Measurements from ENCODE around the gene G6PC2. TPM values are rescaled to one million over a fixed set of nuclear protein-coding genes. Genes with fewer than 3 reads are reported as not detected.

The G6PC2 gene
- total and polyA plus RNA-seq, 2 donors (not counting 1 experiment from before 2014, with no cell fraction given), result not detected

- H3K9me3 ChIP-seq (ENCODE audit: control extremely low read depth in 1 of 3, control insufficient read depth in 2 of 3, insufficient read depth in 1 of 3, low read length in 2 of 3), result no peaks in the 10 kb centered on the region
- Mint-ChIP-seq H3K27ac (no peak overlapping the region), H3K4me1 (peaks cover 9% of the 10 kb centered on the region), H3K4me3 (no peak overlapping the region), H3K27me3 (peaks cover 17% of the 10 kb centered on the region), H3K9me3 (ENCODE audit: insufficient read depth) (no peaks in the 10 kb centered on the region)
- no peaks in the 10 kb centered on the region for H3K36me3 ChIP-seq (replicated peaks in 1 of 2; ENCODE audit: control extremely low read depth in 1 of 2, control insufficient read depth in 1 of 2, extremely low read depth in 1 of 2, insufficient read depth in 2 of 2, low read length in 1 of 2)
- peaks cover 8 to 12% of the 10 kb centered on the region in 2 donors for H3K4me1 ChIP-seq (ENCODE audit: control insufficient read depth in 2 of 2, insufficient read depth in 2 of 2, low read length in 2 of 2)
- TF ChIP-seq EZH2 (IDR thresholded peaks at IDR 0.05; ENCODE audit: borderline replicate concordance, insufficient read depth, low read depth, low read length, poor library complexity, severe bottlenecking), result no peak
- no peak for TF ChIP-seq CTCF (IDR thresholded peaks at IDR 0.05)
- no peak overlapping the region for H3K4me2 ChIP-seq (replicated peaks; ENCODE audit: low read depth, low read length, poor library complexity, severe bottlenecking)
- POLR2A ChIA-PET, result no interaction called here
- no peak overlapping the region for H3K9ac ChIP-seq (ENCODE audit: low read length)
- DNase-seq (no peak), ATAC-seq (ENCODE audit: low read depth) (no peak)
- H2AFZ ChIP-seq (ENCODE audit: insufficient read depth, low read depth, low read length, poor library complexity, severe bottlenecking), result no peak overlapping the region
- H3K4me3 ChIP-seq (ENCODE audit: control extremely low read depth in 1 of 5, extremely low read depth in 1 of 5, insufficient read depth in 1 of 5, low read depth in 2 of 5, low read length in 4 of 5), result no peak overlapping the region
- intact Hi-C loops (cut with micrococcal nuclease), result loop anchor here (5.0 kb wide), 1 partner anchor 435 kb away; the partner anchor contains the start of gene CERS6
- no peaks in the 10 kb centered on the region for H4K20me1 ChIP-seq (ENCODE audit: control insufficient read depth, insufficient read depth, low read length, poor library complexity, severe bottlenecking)
- H3K79me2 ChIP-seq (ENCODE audit: control insufficient read depth, insufficient read depth, low read length), result no peaks in the 10 kb centered on the region
- CTCF ChIA-PET, result no interaction called here
- H3K27me3 ChIP-seq (replicated peaks in 1 of 4; ENCODE audit: control extremely low read depth in 1 of 4, control insufficient read depth in 3 of 4, insufficient read depth in 4 of 4, low read length in 3 of 4), result peaks cover 0 to 7% (median 2%) of the 10 kb centered on the region in 4 experiments
- no peak overlapping the region for H3K27ac ChIP-seq (ENCODE audit: low read length in 2 of 2)
- no CpG with 5 or more reads among the region's 3 CpGs for WGBS (ENCODE audit: insufficient coverage)
Observed at GRCh38 chr2:168892327-168892726, 8.8 kb upstream of the G6PC2 start.

GRCh38 chr2:168894101-168894500 is 7.0 kb upstream of the G6PC2 start:
- H3K27ac Mint-ChIP-seq, result no peak overlapping the region
- Histone ChIP-seq H3K4me2 (replicated peaks; ENCODE audit: low read depth, low read length, poor library complexity, severe bottlenecking) (no peak overlapping the region), H3K9ac (ENCODE audit: low read length) (no peak overlapping the region), H3K27me3 (replicated peaks in 1 of 4; ENCODE audit: control extremely low read depth in 1 of 4, control insufficient read depth in 3 of 4, insufficient read depth in 4 of 4, low read length in 3 of 4) (peaks cover 0 to 7% (median 2%) of the 10 kb centered on the region in 4 experiments), H3K79me2 (ENCODE audit: control insufficient read depth, insufficient read depth, low read length) (no peaks in the 10 kb centered on the region), H3K27ac (ENCODE audit: low read length in 2 of 2) (no peak overlapping the region), H3K9me3 (ENCODE audit: control extremely low read depth in 1 of 3, control insufficient read depth in 2 of 3, insufficient read depth in 1 of 3, low read length in 2 of 3) (no peaks in the 10 kb centered on the region), H3K4me3 (ENCODE audit: control extremely low read depth in 1 of 5, extremely low read depth in 1 of 5, insufficient read depth in 1 of 5, low read depth in 2 of 5, low read length in 4 of 5) (no peak overlapping the region), H2AFZ (ENCODE audit: insufficient read depth, low read depth, low read length, poor library complexity, severe bottlenecking) (no peak overlapping the region), H3K4me1 (ENCODE audit: control insufficient read depth in 2 of 2, insufficient read depth in 2 of 2, low read length in 2 of 2) (peaks cover 8 to 12% of the 10 kb centered on the region in 2 donors), H3K36me3 (replicated peaks in 1 of 2; ENCODE audit: control extremely low read depth in 1 of 2, control insufficient read depth in 1 of 2, extremely low read depth in 1 of 2, insufficient read depth in 2 of 2, low read length in 1 of 2) (no peaks in the 10 kb centered on the region), H4K20me1 (ENCODE audit: control insufficient read depth, insufficient read depth, low read length, poor library complexity, severe bottlenecking) (no peaks in the 10 kb centered on the region)
- no peaks in the 10 kb centered on the region for H3K9me3 Mint-ChIP-seq (ENCODE audit: insufficient read depth)
- ChIA-PET POLR2A (no interaction called here), CTCF (no interaction called here)
- peaks cover 17% of the 10 kb centered on the region for H3K27me3 Mint-ChIP-seq
- WGBS (ENCODE audit: insufficient coverage), result no CpG with 5 or more reads among the region's 1 CpG
- intact Hi-C loops (cut with micrococcal nuclease), result loop anchor here (5.0 kb wide), 1 partner anchor 437 kb away; the partner anchor contains the start of gene CERS6
- ATAC-seq (ENCODE audit: low read depth) (no peak), DNase-seq (no peak)
- H3K4me1 Mint-ChIP-seq, result peaks cover 9% of the 10 kb centered on the region
- no peak for TF ChIP-seq CTCF (IDR thresholded peaks at IDR 0.05)
- TF ChIP-seq EZH2 (IDR thresholded peaks at IDR 0.05; ENCODE audit: borderline replicate concordance, insufficient read depth, low read depth, low read length, poor library complexity, severe bottlenecking), result no peak
- H3K4me3 Mint-ChIP-seq, result no peak overlapping the region
